Transverse colon (tissue), 4 donors: Measurements from ENCODE around the gene HADHB. TPM values are rescaled to one million over a fixed set of nuclear protein-coding genes. Genes with fewer than 3 reads are reported as not detected.
"Not testable (repeated sequence)": the region's sequence is repeated elsewhere in the genome, so short reads cannot be mapped to it uniquely, and the experiment has no call there.

Source experiments
- DNase-seq: peaks from one replicate; pipeline ENCODE4 v3.0.0-alpha.2; 2019
- H3K27ac ChIP-seq, 4 donors: fragments of 200-600 bp; sonication (generic); 2 replicates each; pipeline ENCODE4 v1.5.1; 2016 to 2018; ENCODE audit warnings: inconsistent platforms in 4 of 4
- H3K27me3 ChIP-seq: fragments of 200-600 bp; sonication (generic); 2 replicates; pipeline ENCODE4 v1.5.1; 2017; ENCODE audit warnings: inconsistent platforms
- H3K36me3 ChIP-seq, 4 donors: fragments of 200-600 bp; sonication (generic); 2 replicates each; pipeline ENCODE4 v1.5.1; 2017 to 2019; ENCODE audit warnings: inconsistent platforms in 4 of 4
- H3K4me1 ChIP-seq, 4 donors: fragments of 200-600 bp; sonication (generic); 2 replicates each; pipeline ENCODE4 v1.5.1; 2017 to 2020; ENCODE audit warnings: inconsistent platforms in 4 of 4
- H3K4me3 ChIP-seq, 4 donors: fragments of 200-600 bp; sonication (generic); 1 replicate in 1 of 4; 2 replicates in 3 of 4; pipeline versions ENCODE4 v1.5.1 to v1.6.1; 2017 to 2019; ENCODE audit warnings: inconsistent platforms in 4 of 4
- H3K9me3 ChIP-seq, 2 donors: fragments of 200-600 bp; sonication (generic); 2 replicates each; pipeline ENCODE4 v1.5.1; 2017 to 2019; ENCODE audit warnings: inconsistent platforms in 2 of 2
- EP300 ChIP-seq: sonication (generic); formaldehyde crosslinking; IDR thresholded peaks from one replicate; pipeline ENCODE4 v1.6.1; 2017; ENCODE audit warnings: antibody characterized with exemption, low read depth
- POLR2A ChIP-seq: fragments of 450-650 bp; IDR thresholded peaks from one replicate; pipeline ENCODE4 v1.6.1; 2016; ENCODE audit warnings: antibody characterized with exemption, mild to moderate bottlenecking, moderate library complexity
- POLR2AphosphoS5 ChIP-seq, 3 donors: sonication (generic); formaldehyde crosslinking; IDR thresholded peaks; one replicate each; pipeline ENCODE4 v1.6.1; 2016; ENCODE audit warnings: antibody characterized with exemption in 3 of 3
- WGBS, 2 donors: methylation state at CpG; one replicate each; pipeline ENCODE4 v1.1.5; 2018; ENCODE audit warnings: low coverage in 1 of 2; 5-methylcytosine and 5-hydroxymethylcytosine counted together
- in situ Hi-C, 4 donors: fragments of 200-750 bp; cut with MboI; loops; one replicate each; pipeline versions ENCODE4 v1.15.0 to v1.15.1; 2017; ENCODE audit warnings: low sequenced_read_pairs in 3 of 4, low pct_ligation_motif_present in 1 of 4, low pct_unique_long_range_greater_than_20kb in 1 of 4
- intact Hi-C: fragments of 100-400 bp; cut with DNase I; formaldehyde crosslinking; loops from one replicate; pipeline ENCODE4 v1.15.1; 2023; ENCODE audit warnings: low total_unique reads
- total RNA-seq, 4 donors: library from RNA; depleted of rRNA; stranded (reverse); fragments of >200 nt; gene quantifications; one replicate each; pipeline ENCODE4 v1.1.0, GENCODE V29; 2016
- TF ChIP-seq, protein P1 (sequence below), 5 experiments: fragments of 200-600 bp in 3 of 5; fragments of 450-650 bp in 2 of 5; sonication (generic) in 3 of 5; IDR thresholded peaks; 1 replicate in 2 of 5; 2 replicates in 3 of 5; pipeline ENCODE4 v1.5.1; 2016 to 2017; ENCODE audit warnings: antibody characterized with exemption in 5 of 5, inconsistent platforms in 3 of 5, mild to moderate bottlenecking in 2 of 5, moderate library complexity in 1 of 5

HADHB gene
- total RNA-seq, 4 donors from 2014 or later: 53.1 to 182 (median 133) TPM

- 59 to 66% methylated on average over 5 of the region's 5 CpGs for WGBS, 2 donors
These were observed 82.8 kb downstream of the HADHB start for GRCh38 chr2:26327291-26328272.

GRCh38 chr2:26329083-26329482, 84.3 kb downstream of the HADHB start:
- H3K27me3 ChIP-seq, H3K36me3 ChIP-seq, intact Hi-C loops, DNase-seq, H3K4me3 ChIP-seq, H3K4me1 ChIP-seq, H3K27ac ChIP-seq, H3K9me3 ChIP-seq: not testable (repeated sequence)
- 94 to 100% methylated on average over 1 to 4 of the region's 4 CpGs for WGBS, 2 donors
- in situ Hi-C loops: loop anchor here in 2 of 4 donors (25.0 kb wide), 2 partner anchors 92 to 367 kb away; partner anchors contain the start of genes HADHA (in 1 of the 2) and HADHB (in 1 of the 2)

More at GRCh38 chr2:26327291-26328272, 82.8 kb downstream of the HADHB start:
- Histone ChIP-seq H3K27ac (no peak overlapping the region), H3K4me3 (no peak overlapping the region), H3K36me3 (no peaks in the 10 kb centered on the region), H3K27me3 (no peaks in the 10 kb centered on the region), H3K4me1 (peaks cover 0 to 10% (median 3%) of the 10 kb centered on the region in 4 donors), H3K9me3 (no peaks in the 10 kb centered on the region)
- intact Hi-C loops (no loop called here), in situ Hi-C loops (loop anchor here in 2 of 4 donors (25.0 kb wide), 2 partner anchors 90 to 365 kb away; partner anchors contain the start of genes HADHA (in 1 of the 2) and HADHB (in 1 of the 2))
- no peak for TF ChIP-seq POLR2A
- TF ChIP-seq EP300: no peak
- TF ChIP-seq, protein P1, sequence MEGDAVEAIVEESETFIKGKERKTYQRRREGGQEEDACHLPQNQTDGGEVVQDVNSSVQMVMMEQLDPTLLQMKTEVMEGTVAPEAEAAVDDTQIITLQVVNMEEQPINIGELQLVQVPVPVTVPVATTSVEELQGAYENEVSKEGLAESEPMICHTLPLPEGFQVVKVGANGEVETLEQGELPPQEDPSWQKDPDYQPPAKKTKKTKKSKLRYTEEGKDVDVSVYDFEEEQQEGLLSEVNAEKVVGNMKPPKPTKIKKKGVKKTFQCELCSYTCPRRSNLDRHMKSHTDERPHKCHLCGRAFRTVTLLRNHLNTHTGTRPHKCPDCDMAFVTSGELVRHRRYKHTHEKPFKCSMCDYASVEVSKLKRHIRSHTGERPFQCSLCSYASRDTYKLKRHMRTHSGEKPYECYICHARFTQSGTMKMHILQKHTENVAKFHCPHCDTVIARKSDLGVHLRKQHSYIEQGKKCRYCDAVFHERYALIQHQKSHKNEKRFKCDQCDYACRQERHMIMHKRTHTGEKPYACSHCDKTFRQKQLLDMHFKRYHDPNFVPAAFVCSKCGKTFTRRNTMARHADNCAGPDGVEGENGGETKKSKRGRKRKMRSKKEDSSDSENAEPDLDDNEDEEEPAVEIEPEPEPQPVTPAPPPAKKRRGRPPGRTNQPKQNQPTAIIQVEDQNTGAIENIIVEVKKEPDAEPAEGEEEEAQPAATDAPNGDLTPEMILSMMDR (IDR thresholded peaks at IDR 0.05): no peak
- no peak for DNase-seq

DNA sequence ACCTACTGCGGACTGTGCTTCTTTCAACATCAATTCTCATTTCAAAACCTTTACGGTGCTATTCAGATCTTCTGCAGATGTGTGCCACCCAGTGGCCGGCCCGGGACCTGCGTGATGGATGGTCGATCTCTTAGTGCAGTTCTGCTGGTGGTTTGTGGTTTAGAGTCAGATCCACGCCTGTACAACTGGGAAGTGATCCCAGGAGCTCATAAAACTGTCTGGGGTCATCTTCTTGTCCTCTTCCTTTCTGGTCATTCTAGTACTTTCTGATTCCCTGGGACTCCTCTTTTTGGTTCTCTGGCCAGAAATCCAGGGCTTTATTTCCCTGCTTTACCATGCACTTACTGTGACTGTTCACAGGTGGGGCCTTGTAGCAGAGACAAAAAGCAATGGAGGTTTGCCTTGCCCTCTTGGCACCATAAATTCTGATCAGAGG, 85.4 kb downstream of the HADHB start:
- TF ChIP-seq EP300 (no peak), POLR2A (no peak), POLR2AphosphoS5 (IDR thresholded peaks at IDR 0.05) (no peak)
- TF ChIP-seq, protein P1 (IDR thresholded peaks at IDR 0.05): peak; percentile 81 to 86 (median 84)
- Histone ChIP-seq H3K4me1 (peaks cover 0 to 10% (median 3%) of the 10 kb centered on the region in 4 donors), H3K27ac (no peak overlapping the region), H3K36me3 (no peaks in the 10 kb centered on the region), H3K27me3 (no peaks in the 10 kb centered on the region), H3K4me3 (no peak overlapping the region), H3K9me3 (no peaks in the 10 kb centered on the region)
- peak; percentile 92 for DNase-seq
- intact Hi-C loops: no loop called here
- WGBS, 2 donors: 0 to 3% methylated on average over 1 to 7 of the region's 7 CpGs
- in situ Hi-C loops: loop anchor here in 2 of 4 donors (25.0 kb wide), 2 partner anchors 93 to 368 kb away; partner anchors contain the start of genes HADHA (in 1 of the 2) and HADHB (in 1 of the 2)

GRCh38 chr2:26330604-26331003, 85.9 kb downstream of the HADHB start:
- Histone ChIP-seq H3K9me3 (no peaks in the 10 kb centered on the region), H3K27me3 (no peaks in the 10 kb centered on the region), H3K27ac (no peak overlapping the region), H3K36me3 (no peaks in the 10 kb centered on the region), H3K4me1 (peaks cover 0 to 10% (median 3%) of the 10 kb centered on the region in 4 donors), H3K4me3 (no peak overlapping the region)
- intact Hi-C loops: no loop called here
- no peak for DNase-seq
- TF ChIP-seq POLR2A (no peak), POLR2AphosphoS5 (IDR thresholded peaks at IDR 0.05) (no peak), EP300 (no peak)
- TF ChIP-seq, protein P1 (IDR thresholded peaks at IDR 0.05): no peak
- 69 to 79% methylated on average over 3 of the region's 3 CpGs for WGBS, 2 donors
- in situ Hi-C loops: loop anchor here in 2 of 4 donors (25.0 kb wide), 2 partner anchors 93 to 368 kb away; partner anchors contain the start of genes HADHA (in 1 of the 2) and HADHB (in 1 of the 2)

DNA sequence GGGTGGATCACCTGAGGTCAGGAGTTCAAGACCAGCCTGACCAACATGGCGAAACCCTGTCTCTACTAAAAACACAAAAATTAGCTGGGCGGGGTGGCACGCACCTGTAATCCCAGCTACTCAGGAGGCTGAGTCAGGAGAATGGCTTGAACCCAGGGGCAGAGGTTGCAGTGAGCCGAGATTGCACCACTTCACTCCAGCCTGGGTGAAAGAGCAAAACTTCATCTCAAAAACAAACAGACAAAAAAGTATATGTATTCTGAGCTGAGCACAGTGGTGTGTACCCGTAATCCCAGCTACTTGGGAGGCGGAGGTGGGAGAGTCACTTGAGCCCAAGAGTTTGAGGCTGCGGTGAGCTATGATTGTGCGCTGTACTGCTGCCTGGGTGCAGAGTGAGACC, 86.6 kb downstream of the HADHB start:
- WGBS, 2 donors: 95 to 96% methylated on average over 4 to 8 of the region's 8 CpGs
- H3K27ac ChIP-seq, H3K4me1 ChIP-seq, H3K27me3 ChIP-seq, H3K4me3 ChIP-seq, H3K36me3 ChIP-seq, DNase-seq, H3K9me3 ChIP-seq, intact Hi-C loops: not testable (repeated sequence)
- in situ Hi-C loops: loop anchor here in 2 of 4 donors (25.0 kb wide), 2 partner anchors 94 to 369 kb away; partner anchors contain the start of genes HADHA (in 1 of the 2) and HADHB (in 1 of the 2)
